BLaER1 treated with 17β-estradiol and CSF1 and Interleukin-3, amounts not matched to agents 10 nM and 100 nM (cell line): ENCODE data around the gene ARHGEF28.

Experiments used
- H3K27ac ChIP-seq, 11 experiments: shearing (Covaris generic); formaldehyde crosslinking; 2 replicates each; pipeline ENCODE4 v1.8.1; 2022
- H3K27me3 ChIP-seq, 11 experiments: shearing (Covaris generic); formaldehyde crosslinking; 2 replicates each; pipeline ENCODE4 v1.8.1; 2022
- H3K36me3 ChIP-seq, 11 experiments: shearing (Covaris generic); formaldehyde crosslinking; 2 replicates each; pipeline ENCODE4 v1.8.1; 2022
- H3K4me1 ChIP-seq, 10 experiments: shearing (Covaris generic); formaldehyde crosslinking; 2 replicates each; pipeline ENCODE4 v1.8.1; 2022
- H3K4me2 ChIP-seq, 11 experiments: shearing (Covaris generic); formaldehyde crosslinking; 2 replicates each; pipeline ENCODE4 v1.8.1; 2022
- H3K4me3 ChIP-seq, 10 experiments: shearing (Covaris generic); formaldehyde crosslinking; 2 replicates each; pipeline ENCODE4 v1.8.1; 2022
- H3K9ac ChIP-seq, 11 experiments: shearing (Covaris generic); formaldehyde crosslinking; 2 replicates each; pipeline ENCODE4 v1.8.1; 2022
- H3K9me3 ChIP-seq, 11 experiments: shearing (Covaris generic); formaldehyde crosslinking; replicated peaks in 1 of 11; 2 replicates each; pipeline ENCODE4 v1.8.1; 2022
- H4K20me1 ChIP-seq, 11 experiments: shearing (Covaris generic); formaldehyde crosslinking; 2 replicates each; pipeline ENCODE4 v1.8.1; 2022
- Cebpa-rat ChIP-seq, 11 experiments: shearing (Covaris generic); IDR thresholded peaks; 2 replicates each; pipeline ENCODE4 v1.8.1; 2022

ARHGEF28 gene

DNA sequence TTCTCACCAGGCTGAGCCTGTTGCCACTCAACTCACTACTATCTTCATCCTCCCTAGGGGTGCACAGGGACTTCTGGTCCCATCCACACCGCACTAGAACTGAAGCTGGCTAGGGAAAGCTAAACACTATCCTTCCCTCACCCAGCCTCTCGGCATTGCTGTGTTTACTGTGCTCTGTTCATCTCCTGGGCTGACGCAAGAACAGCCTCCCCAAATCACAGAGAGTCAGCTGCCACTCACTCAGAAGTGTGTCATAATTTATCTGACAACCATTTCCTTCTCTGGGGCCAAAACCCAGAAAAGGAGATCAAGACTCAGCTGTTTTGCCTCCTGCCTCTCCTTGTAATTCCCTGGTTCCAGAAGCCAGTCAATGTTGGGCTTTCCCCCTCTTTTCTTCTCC lies 92.8 kb downstream of the ARHGEF28 start:
- H3K9me3 ChIP-seq = no peaks in the 10 kb centered on the region
- no peak overlapping the region for H3K9ac ChIP-seq
- no peak for TF ChIP-seq Cebpa-rat (IDR thresholded peaks at IDR 0.05)
- H4K20me1 ChIP-seq = no peaks in the 10 kb centered on the region
- no peak overlapping the region for H3K27ac ChIP-seq
- H3K4me1 ChIP-seq = no peaks in the 10 kb centered on the region
- no peak overlapping the region for H3K4me2 ChIP-seq
- no peaks in the 10 kb centered on the region for H3K27me3 ChIP-seq
- no peaks in the 10 kb centered on the region for H3K36me3 ChIP-seq
- no peak overlapping the region for H3K4me3 ChIP-seq

DNA sequence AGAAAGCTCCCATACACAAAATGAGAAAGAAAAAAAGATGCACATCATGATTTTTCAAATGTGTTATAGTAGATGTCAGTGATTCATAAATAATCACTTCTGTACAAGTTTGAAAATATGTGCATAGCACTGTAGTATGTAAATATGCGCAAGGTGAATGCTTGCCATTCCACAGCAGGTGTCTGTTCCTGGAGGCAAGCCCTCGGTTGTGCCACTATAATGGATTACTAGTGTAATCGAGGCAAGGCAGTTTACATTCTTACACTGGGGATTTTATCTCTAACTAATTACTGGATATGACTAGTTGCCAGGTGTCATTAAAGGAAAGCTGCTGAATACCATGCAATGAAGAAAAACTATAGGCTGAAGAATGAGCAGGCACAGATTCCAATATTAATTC lies 93.6 kb downstream of the ARHGEF28 start:
- TF ChIP-seq Cebpa-rat (IDR thresholded peaks at IDR 0.05) = no peak
- H3K4me1 ChIP-seq = no peaks in the 10 kb centered on the region

DNA sequence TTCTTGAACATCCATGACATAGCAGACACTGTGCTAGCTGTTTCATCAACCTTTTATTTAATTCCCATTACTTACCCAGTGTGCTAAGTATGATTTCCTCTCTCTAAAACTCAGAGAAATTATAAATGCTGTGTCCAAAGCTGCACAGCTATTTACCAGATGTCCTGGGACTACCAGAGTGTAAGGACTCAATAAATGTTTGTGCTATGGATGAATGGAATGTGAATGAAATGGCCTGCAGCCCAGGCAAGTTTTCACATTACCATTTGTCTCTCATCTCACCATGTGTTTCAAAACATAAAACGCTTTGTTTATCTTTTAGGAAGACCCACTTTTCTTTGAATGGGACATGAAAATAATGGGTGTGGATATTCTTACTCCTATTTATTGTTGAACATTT lies 96.2 kb downstream of the ARHGEF28 start:
- H3K27ac ChIP-seq = no peak overlapping the region
- H3K4me3 ChIP-seq = no peak overlapping the region
- H3K36me3 ChIP-seq = no peaks in the 10 kb centered on the region
- H4K20me1 ChIP-seq = no peaks in the 10 kb centered on the region
- no peaks in the 10 kb centered on the region for H3K9me3 ChIP-seq
- H3K4me1 ChIP-seq = no peaks in the 10 kb centered on the region
- no peak for TF ChIP-seq Cebpa-rat (IDR thresholded peaks at IDR 0.05)
- H3K4me2 ChIP-seq = no peak overlapping the region
- no peaks in the 10 kb centered on the region for H3K27me3 ChIP-seq
- no peak overlapping the region for H3K9ac ChIP-seq

More for the DNA sequence above, 93.6 kb downstream of the ARHGEF28 start:
- Histone ChIP-seq H3K27ac (no peak overlapping the region), H3K36me3 (no peaks in the 10 kb centered on the region), H3K4me3 (no peak overlapping the region), H4K20me1 (no peaks in the 10 kb centered on the region), H3K9me3 (no peaks in the 10 kb centered on the region), H3K9ac (no peak overlapping the region), H3K4me2 (no peak overlapping the region), H3K27me3 (no peaks in the 10 kb centered on the region)

DNA sequence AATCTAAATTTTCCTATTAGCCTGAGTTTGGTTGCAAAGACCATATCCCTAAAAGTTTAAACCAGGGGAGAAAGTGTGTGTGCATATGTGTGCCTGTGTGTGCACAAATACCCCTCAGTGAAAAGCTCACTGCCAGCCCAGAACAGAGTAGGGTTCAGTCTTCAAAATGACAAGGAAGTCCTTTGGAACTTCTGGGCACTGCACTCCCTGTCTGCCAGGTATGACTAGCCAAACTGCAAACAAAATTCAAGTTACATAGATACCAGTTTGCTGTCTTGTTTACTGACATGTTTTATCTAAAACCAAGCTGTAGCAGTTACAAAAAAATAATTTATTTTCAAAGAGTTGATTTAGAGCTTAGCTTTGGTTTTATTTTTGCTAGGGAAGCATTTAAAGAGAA lies 100.1 kb downstream of the ARHGEF28 start:
- Histone ChIP-seq H3K9me3 (no peaks in the 10 kb centered on the region), H3K4me3 (no peak overlapping the region), H3K27me3 (no peaks in the 10 kb centered on the region), H3K27ac (no peak overlapping the region), H3K9ac (no peak overlapping the region), H3K36me3 (no peaks in the 10 kb centered on the region), H4K20me1 (no peaks in the 10 kb centered on the region), H3K4me2 (no peak overlapping the region), H3K4me1 (no peaks in the 10 kb centered on the region)
- no peak for TF ChIP-seq Cebpa-rat (IDR thresholded peaks at IDR 0.05)

DNA sequence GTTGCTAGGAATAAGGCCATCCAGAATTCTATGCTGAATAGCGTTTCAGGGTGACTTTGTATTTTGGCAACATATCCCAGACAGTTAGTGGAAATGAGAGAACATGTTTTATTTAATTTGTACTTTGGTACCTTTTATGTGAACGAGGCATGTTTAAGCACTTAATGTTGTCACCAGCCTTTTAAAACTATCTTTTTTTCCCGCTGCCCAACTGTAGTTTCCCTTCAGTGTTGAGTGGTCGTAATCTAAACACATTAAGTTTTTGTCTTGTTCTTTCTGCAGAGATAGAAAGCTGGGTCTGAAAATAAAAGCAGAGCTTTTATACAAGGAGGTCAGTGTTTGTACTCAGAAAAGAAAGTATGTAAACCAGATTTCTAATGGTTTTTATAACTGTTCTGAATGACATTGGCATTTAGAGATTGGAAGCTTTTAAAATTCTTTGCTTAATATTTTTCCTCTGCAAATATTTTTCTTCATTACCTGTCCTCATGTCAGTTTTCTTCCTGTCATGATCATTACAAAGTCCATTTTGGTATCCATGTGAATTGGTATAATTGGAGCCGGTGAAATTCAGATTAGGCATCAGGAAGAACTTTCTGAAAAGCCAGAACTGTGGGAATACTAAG lies 100.7 kb downstream of the ARHGEF28 start:
- TF ChIP-seq Cebpa-rat (IDR thresholded peaks at IDR 0.05) = no peak
- Histone ChIP-seq H3K27ac (no peak overlapping the region), H4K20me1 (no peaks in the 10 kb centered on the region), H3K4me2 (no peak overlapping the region), H3K9me3 (no peaks in the 10 kb centered on the region), H3K27me3 (no peaks in the 10 kb centered on the region), H3K4me3 (no peak overlapping the region), H3K4me1 (no peaks in the 10 kb centered on the region), H3K9ac (no peak overlapping the region), H3K36me3 (no peaks in the 10 kb centered on the region)

DNA sequence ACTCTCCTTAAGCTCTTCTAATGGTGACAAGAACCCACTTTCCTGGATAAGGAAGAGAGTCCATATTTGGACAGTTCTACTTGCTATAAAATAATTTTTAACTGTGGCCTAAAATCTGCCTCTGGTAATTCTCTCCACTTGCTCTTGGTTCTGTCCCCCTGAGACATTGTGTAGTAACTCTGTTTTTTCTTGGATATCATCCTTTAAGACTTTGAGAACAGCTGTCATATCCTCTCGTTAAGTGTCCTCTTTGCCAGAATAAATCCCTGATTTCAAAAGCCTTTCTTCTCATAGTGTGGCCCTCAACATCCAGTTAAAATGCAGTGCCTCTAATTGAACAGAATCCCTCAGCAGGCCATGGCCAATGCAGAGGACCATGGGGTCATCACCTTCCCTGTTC lies 101.5 kb downstream of the ARHGEF28 start:
- H3K4me1 ChIP-seq = no peaks in the 10 kb centered on the region
- TF ChIP-seq Cebpa-rat (IDR thresholded peaks at IDR 0.05) = no peak

DNA sequence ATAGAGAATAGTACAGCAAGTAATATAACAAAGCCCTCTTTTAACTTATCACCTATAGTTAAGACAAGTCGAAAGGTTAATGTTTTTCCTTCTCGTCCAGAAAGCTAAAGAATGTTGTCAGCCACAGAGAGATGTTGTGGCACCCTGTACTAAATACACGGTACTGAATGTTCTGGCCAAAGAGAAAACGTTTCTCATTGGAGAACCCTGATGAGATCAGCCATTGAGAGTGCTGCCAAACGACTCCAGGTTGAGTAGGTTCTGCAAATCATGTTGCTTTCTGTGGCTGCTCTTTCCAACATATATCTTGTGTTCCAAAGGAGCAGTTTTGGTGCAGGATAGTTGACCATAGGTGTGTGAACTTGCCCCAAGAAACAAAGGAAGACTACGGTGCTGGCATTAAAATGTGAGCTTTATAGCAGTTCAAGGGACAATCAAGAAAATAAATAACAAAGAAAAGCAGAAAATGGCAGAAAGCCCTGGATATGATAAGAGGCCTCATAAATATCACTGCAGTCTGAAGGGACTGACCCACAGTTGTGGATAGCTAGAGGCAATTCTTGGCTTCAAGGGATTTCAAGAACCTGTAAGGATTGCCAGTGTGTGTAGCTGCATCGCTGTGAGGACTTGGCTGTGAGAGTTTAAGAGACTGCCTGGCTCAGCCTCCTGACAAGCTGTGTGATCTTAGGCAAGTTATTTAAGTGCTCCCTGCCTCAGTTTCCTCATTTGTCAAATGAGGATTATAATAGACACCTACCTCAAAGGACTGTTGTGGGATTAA lies 102.7 kb downstream of the ARHGEF28 start:
- no peaks in the 10 kb centered on the region for H3K4me1 ChIP-seq
- no peaks in the 10 kb centered on the region for H3K27me3 ChIP-seq
- H3K27ac ChIP-seq = no peak overlapping the region
- H3K36me3 ChIP-seq = no peaks in the 10 kb centered on the region
- H3K9ac ChIP-seq = no peak overlapping the region
- H3K4me2 ChIP-seq = no peak overlapping the region
- no peaks in the 10 kb centered on the region; a peak in 1 of 22 replicates for H3K9me3 ChIP-seq
- TF ChIP-seq Cebpa-rat (IDR thresholded peaks at IDR 0.05) = no peak
- H4K20me1 ChIP-seq = no peaks in the 10 kb centered on the region
- H3K4me3 ChIP-seq = no peak overlapping the region

More for the DNA sequence above, 101.5 kb downstream of the ARHGEF28 start:
- H3K4me3 ChIP-seq = no peak overlapping the region
- H3K9me3 ChIP-seq = no peaks in the 10 kb centered on the region
- H3K27me3 ChIP-seq = no peaks in the 10 kb centered on the region
- H3K36me3 ChIP-seq = no peaks in the 10 kb centered on the region
- no peaks in the 10 kb centered on the region for H4K20me1 ChIP-seq
- H3K9ac ChIP-seq = no peak overlapping the region
- no peak overlapping the region for H3K4me2 ChIP-seq
- no peak overlapping the region for H3K27ac ChIP-seq

DNA sequence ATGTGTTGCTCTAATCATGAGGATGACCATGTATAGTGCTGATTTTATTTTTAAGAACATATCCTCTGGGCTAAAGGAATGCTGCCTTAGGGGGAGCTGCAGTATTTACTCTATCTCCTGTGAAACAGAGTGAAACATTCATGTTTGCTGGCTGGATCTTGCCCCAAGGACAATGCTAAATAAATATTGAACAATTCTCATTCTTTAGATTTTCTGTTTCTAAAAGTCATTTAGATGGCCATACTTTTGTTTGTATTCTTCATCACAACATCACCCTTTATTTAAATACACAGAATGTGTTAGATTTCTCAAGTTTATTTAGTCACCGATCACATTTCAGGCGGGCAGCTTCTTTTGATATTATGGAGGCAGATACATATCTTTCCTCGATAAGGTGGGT lies 103.3 kb downstream of the ARHGEF28 start:
- H4K20me1 ChIP-seq = no peaks in the 10 kb centered on the region
- H3K4me2 ChIP-seq = no peak overlapping the region
- no peaks in the 10 kb centered on the region; a peak in 1 of 22 replicates for H3K9me3 ChIP-seq
- no peak overlapping the region for H3K9ac ChIP-seq
- TF ChIP-seq Cebpa-rat (IDR thresholded peaks at IDR 0.05) = no peak
- no peaks in the 10 kb centered on the region for H3K27me3 ChIP-seq
- no peak overlapping the region for H3K27ac ChIP-seq
- no peaks in the 10 kb centered on the region for H3K4me1 ChIP-seq
- no peak overlapping the region for H3K4me3 ChIP-seq
- no peaks in the 10 kb centered on the region for H3K36me3 ChIP-seq

DNA sequence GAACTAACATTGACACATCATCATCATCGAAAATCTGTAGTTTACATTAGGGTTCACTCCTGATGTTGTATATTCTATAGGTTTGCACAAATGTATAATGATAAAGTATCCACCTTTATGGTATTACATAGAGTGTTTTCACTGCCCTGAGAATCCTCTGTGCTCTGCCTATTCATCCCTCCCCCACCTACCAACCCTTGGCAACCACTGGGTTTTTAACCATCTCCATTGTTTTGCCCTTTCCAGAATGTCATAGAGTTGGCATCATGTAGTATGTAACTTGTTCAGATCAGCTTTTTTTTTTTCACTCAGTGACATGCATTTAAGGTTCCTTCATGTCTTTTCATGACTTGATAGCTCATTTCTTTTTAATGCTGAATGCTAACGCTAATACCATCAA lies 106.0 kb downstream of the ARHGEF28 start:
- Histone ChIP-seq H3K4me2 (no peak overlapping the region), H3K4me3 (no peak overlapping the region), H3K27ac (no peak overlapping the region), H4K20me1 (no peaks in the 10 kb centered on the region), H3K9ac (no peak overlapping the region), H3K36me3 (no peaks in the 10 kb centered on the region), H3K9me3 (no peaks in the 10 kb centered on the region; a peak in 1 of 22 replicates), H3K27me3 (no peaks in the 10 kb centered on the region), H3K4me1 (no peaks in the 10 kb centered on the region)
- no peak for TF ChIP-seq Cebpa-rat (IDR thresholded peaks at IDR 0.05)

DNA sequence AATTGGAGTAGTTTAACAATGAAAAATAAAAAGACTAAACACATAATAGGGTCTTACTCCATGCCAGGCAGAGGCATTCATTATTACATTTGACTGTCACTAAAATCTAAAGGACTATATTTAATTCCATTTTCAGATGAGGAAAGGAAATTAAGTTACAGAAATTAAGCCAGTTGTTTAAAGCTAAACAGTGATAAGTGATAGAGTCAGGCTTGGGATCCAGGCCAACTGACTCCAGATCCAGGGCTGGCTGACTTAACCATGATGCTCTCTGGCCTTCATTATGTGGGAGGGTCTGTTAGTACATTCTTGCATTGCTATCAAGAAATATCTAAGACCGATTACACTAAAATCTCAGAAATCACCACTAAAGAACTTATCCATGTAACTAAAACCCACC lies 107.2 kb downstream of the ARHGEF28 start:
- Histone ChIP-seq H3K36me3 (no peaks in the 10 kb centered on the region), H4K20me1 (no peaks in the 10 kb centered on the region), H3K4me2 (no peak overlapping the region), H3K4me3 (no peak overlapping the region), H3K9ac (no peak overlapping the region), H3K9me3 (no peaks in the 10 kb centered on the region; a peak in 1 of 22 replicates), H3K27ac (no peak overlapping the region), H3K27me3 (no peaks in the 10 kb centered on the region), H3K4me1 (no peaks in the 10 kb centered on the region)
- TF ChIP-seq Cebpa-rat (IDR thresholded peaks at IDR 0.05) = no peak
